ENCODE measurements around the gene CUTA.
A peak's percentile ranks its signal among the peaks of the same experiment; 100 is the strongest.
"Not testable (repeated sequence)": the region's sequence is repeated elsewhere in the genome, so short reads cannot be mapped to it uniquely, and the experiment has no call there.

Gene CUTA

DNA sequence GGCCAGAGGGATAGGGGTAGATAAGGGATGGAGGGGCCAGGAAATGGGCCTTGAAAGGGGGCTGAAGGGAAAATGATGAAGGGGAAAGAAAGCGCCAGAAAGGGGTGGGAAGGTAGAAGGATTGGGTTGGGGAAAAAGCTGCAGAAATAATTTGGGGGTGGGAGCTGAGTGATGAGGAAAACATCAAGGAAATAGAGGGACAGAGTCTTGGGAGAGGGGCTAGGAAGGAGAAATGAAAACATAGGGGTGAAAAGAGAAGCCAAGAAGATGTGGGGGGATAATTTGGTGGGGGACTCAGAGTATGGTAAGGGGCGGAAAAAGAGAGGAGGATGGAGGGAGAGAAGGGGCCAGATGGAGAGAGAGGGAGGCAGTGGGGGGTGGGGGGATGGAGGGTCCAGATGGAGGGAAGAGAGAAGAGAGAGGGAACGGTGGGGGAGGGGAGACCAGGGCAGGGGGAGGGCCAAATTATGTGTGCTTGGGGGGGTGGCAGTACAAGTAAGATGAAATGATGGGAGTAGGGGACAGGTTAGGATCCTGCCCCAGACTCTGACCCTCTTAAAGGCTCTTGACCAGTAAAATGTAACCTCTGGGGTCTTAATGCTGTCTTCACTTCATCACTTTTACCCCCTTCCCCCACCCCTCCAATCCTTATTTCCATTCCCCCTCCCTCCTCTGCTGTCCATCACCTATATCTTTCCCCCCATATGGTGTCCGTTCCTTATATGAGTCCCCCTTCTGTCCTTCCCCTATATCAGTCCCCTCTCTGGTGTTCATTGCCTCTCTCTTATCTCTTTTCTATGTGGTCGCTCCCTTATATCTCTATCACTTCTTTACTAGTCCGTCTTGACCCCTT lies 2.8 kb upstream of the CUTA start:
- DNase-seq = peak; percentile 19

DNA sequence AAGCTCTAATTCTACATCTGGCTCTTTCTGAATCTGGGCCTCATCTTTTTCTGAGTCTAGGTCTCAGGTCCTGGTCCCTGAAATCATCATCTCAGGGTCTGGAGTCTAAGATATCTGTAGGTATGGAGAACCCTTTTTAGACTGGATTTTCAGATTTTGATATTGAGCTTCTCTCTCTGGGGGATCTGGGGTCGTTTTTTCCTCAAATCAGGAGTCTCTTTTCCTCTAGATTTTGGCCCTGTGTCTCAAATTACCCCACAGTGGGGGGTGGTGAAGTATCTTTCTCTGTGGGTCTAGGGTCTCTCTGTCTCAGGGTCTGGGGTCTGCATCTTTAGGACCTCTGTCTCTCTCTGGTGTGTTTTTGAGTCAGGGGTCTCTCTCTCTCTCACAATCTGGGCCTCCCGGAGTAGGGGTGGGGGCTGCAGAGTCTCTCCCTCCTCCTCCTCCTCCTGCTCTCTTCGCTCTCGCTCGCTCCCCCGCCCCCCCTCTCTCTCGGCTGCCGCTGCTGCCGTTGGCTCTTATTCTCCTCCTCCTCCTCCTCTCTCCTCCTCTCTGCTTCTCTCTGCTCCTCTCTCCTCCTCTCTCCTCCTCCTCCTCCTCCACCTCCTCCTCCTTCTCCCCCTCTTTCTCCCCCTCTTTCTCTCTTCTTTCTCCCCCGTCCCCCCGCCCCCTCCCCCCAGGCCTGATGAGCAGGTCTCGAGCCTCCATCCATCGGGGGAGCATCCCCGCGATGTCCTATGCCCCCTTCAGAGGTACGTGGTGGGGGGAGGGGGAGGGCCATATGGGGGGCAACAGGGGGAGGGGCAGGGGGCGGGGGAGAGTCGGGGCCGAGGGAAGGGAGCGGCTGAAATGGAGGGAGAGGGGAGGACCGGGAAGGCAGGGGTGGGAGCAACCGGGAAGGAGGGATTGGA lies 1.9 kb upstream of the CUTA start, which contains the start of gene SYNGAP1:
SYNGAP1 (plus strand) TSS at position 486 of the 911 bp plus-strand sequence; CDS start at position 686, 200 bp downstream.
- DNase-seq = peak; percentile 58

DNA sequence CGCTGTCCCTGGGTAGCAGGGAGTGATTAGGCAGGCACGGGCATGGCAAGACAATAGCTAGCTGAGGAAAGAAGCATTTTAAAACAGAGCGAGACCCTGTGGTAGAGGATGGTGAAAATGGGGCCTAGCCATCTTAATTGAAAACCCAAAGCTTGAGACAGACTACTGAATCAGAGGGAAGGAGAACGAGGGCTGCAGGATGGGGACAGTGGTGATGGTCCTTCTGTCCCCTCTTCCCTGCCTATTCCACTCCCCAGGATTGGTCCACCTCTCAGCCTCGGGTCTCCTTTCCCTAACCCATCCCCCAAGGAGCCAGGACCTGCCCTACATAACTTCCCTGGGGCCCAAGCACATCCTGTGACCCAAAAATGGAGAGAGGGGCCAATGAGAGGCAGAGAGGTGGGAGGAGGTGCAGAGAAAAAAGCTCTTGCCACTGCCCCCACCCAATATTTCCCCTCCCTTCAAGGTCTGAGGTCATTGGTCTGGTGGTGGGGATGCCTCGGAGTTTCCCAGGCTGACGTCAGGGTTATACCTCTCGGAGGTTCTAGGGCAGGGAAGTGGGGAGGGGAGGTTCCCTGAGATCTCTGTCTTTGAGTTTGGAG lies 884 bp upstream of the CUTA start:
- peak; percentile 40 for DNase-seq

DNA sequence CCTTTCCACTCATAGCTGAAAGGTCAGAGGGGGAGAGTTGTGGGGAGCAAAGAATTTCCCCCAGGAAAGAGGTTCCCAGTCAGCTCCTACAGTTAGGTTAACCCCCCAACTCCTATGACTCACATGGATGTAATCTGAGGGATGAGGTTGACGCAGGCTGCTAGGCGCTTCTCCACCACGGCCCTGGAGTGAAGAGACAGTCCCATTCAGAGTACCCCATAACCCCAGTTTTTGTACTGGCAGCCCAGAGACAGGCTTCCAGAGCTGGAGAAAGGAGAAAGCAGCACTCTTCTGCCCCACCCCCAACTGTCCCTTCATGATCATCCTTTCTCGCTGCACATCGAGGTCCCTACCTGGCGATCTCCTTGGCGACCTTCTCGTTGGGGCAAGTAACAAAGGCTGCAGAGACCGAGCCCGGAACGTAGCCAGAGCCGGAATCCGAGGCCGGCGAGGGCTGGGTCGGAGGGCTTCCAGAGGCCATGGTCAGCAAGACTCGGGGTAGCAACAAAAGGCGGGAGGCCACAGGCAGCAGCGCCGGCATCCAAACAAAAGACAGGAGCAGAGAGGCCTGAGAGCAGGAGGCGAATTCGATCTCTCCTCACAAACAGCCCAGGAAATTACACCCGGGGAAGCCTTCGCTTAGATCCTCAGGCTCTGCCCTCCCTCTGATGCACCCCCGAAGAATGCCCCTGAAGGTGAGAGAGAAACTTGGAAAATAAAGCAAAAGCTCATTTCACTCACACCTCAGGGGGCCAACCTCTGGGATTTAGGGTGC lies 592 bp downstream of the CUTA start:
- no peak for DNase-seq

DNA sequence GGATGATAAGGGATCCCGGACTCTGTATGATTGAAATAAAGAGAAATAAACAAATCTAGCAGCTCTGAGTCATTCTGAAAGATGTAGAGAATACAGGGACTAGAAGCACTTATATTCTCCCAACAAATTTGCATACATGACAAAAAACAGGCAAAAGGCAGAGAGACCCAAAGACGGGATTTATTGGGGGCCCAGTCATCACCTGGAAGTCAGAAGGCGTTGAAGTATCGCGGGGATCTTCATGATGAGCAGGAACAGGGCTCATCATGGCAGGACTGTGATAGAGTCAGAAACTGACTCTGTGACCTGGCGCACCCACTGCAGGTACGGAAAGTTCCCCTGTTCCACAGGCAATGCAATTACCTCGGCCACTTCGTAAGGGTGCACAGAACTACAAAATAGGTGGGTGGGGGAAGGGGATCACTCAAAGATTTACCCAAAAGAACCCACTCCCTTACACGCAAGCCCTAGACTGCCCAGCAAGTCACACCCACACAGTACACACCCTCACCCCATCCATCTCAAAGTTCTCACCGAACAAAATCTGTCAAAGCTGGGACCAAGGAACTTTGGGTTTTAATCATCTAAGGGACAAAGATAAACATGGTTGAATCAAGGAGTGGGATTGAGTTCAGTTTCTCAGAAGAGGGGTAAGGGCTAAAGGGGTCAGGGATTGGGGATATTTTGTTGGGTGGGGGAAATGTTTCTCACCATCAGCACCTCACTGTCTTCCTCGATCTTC lies 1.4 kb downstream of the CUTA start:
- no peak for DNase-seq

DNA sequence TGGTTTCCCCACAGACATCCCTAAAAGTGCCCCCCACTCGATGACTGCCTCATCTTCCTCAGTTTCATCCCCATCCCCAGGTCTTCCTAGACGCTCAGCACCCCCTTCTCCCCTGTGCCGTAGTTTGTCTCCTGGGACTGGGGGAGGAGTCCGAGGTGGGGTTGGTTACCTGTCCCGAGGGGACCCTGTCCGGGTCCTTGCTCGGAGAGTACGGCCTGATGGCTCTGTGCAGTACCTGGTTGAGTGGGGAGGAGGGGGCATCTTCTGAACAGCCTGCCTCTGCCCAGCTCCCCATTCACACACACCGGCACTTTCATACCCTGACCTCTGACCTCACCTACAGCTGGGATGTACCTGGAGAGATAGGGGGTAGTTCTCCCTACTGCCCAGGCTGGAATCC lies 2.1 kb downstream of the CUTA start:
- no peak for DNase-seq

DNA sequence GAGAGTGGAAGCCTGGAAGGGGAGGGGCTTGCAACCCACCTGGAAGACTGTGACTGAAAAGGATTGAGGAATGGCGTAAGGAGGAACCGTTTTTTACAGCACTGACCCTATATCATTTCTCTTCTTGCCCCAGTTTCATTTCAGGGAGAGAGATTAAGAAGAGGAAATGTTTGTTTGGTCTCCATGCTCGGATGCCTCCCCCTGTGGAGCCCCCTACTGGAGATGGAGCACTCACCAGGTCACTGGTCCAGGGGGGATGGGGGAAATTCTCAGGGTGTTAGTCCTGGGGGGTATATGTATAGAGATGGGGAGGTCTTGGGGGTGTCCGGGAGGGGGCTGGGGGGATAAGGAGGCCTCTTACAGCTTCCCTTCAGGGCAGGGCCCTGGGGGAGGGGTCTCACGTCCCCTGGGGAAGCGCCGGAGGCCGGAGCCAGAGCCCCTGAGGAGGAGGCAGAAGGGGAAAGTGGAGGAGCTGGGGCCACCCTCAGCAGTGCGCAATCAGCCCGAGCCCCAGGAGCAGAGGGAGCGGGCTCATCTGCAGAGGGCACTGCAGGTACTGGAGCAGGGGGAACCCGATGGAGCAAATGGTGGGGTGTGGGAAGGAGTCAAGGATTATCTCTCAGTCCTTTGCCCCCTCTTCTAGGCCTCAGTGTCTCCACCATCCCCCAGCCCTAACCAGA lies 3.2 kb downstream of the CUTA start:
- no peak for DNase-seq

DNA sequence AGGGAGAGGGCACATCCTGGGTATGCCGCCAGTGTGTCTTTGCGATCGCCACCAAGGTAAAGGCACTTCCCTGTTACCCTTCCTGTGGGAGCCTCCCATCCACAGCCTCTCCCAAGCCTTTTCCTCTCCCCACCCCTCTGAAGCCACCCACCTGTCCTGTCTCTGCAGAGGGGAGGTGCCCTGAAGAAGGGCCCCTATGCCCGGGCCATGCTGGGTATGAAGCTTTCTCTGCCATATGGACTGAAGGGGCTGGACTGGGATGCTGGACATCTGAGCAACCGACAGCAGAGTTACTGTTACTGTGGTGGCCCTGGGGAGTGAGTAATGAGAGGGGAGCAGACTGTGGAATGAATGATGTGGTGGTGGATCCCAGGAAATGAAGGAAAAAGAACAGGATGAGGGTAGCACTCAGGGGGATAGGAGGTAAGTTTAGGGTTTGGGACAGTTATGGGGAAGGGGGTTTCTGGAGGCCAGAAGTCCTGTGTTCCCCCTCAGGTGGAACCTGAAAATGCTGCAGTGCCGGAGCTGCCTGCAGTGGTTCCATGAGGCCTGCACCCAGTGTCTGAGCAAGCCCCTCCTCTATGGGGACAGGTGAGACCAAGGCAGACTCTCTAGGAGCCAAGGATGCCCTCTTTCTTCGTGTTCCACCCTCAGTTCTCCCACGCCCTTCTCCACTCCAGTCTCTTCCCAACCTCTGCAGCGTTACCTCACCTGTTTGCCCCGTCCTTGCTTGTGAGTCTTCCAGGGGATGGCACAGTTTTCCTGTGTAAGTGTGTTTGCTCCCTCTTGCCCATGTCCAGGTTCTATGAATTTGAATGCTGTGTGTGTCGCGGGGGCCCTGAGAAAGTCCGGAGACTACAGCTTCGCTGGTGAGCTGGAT lies 4.4 kb downstream of the CUTA start:
- no peak for DNase-seq

DNA sequence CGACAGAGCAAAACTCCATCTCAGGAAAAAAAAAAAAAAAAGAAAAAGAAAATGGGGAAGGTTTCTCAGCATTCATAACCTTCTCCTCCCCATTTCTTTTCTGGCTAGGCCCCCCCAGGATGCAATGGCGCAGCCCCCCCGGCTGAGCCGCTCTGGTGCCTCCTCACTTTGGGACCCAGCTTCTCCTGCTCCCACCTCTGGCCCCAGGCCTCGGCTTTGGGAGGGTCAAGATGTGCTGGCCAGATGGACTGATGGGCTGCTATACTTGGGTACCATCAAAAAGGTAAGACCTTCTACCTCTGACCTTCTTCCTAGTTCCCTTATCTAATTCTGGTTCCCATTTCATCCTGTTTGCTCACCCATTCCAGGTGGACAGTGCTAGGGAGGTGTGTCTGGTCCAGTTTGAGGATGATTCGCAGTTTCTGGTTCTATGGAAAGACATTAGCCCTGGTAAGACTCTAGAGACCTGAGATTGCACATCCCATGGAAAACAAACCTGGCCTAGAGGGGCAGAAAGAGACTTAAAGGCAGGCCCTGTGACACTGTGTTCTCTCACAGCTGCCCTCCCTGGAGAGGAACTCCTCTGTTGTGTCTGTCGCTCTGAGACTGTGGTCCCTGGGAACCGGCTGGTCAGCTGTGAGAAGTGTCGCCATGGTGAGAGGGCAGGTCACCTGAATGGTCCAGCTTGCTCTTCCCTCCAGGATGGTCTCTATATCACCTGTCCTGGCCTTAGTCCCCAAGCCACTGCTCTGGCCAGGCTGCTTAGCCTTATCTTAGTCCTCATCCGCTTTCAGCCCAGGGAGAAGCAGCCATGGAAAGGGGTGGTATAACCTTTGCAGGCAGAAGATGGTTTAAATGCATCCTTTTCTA lies 5.5 kb downstream of the CUTA start:
- no peak for DNase-seq

DNA sequence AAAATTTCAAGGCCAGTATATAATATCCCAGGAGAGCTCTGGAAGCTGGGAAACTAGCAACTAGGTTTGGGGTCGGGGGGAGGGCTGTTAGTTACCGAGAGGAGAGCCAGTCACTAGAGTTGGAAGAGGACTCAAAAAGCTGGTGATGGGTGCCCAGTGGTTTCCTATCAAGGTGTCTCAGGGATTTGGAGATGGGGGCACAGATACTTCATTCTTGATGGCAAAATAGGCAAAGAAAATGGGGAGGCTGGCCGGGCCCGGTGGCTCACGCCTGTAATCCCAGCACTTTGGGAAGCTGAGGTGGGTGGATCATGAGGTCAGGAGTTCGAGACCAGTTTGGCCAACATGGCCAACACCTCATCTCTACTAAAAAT lies 6.3 kb downstream of the CUTA start:
- DNase-seq = no peak

DNA sequence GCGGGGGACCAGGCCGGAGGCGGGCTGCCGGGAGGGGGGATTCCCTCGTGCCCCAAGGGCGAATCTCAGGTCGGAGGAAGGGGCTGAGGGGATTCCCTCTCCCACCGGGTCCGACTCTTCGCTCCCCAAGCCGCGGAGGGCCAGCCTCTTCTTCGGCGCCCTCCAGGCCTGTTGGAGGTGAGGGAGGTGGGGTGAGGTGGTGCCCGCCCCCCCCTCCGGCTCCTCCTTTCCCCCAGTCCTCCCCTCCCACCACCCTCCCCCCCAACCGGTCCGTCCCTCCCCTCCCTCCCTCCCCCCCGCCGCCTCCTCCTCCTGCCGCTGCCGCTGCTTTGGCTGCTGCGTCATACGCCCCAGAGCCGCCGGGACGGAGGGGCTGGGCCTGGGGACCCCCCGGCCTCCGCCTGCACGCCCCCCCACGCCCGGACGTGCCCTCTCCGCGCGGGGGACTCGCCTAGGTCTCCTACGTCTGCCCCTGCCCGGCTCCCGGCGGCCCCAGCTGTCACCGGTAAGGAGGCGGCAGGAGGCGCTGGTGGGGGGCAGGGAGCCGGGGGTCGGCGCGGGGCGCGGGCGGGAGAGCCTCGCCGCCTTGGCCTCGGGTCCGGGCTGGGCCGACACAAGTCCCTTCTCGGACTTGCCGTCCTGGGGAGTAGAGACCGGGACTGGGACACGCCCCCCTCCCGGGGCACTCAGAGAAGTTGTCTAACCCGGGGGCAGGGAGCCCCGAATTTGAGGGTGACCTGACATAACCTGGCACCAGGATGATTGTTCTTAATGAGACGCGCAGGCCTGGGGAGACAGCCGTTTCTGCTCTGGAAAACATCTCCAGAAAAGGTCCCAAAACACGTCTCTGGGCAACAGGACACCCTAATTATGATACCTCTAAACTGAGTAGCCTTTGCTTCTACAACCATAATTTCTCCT lies 6.9 kb downstream of the CUTA start, which contains the start of gene PHF1:
PHF1 (plus strand) TSS at position 304 of the 921 bp plus-strand sequence. CDS start 1,250 bp downstream, outside the sequence.
- peak; percentile 92 for DNase-seq

DNA sequence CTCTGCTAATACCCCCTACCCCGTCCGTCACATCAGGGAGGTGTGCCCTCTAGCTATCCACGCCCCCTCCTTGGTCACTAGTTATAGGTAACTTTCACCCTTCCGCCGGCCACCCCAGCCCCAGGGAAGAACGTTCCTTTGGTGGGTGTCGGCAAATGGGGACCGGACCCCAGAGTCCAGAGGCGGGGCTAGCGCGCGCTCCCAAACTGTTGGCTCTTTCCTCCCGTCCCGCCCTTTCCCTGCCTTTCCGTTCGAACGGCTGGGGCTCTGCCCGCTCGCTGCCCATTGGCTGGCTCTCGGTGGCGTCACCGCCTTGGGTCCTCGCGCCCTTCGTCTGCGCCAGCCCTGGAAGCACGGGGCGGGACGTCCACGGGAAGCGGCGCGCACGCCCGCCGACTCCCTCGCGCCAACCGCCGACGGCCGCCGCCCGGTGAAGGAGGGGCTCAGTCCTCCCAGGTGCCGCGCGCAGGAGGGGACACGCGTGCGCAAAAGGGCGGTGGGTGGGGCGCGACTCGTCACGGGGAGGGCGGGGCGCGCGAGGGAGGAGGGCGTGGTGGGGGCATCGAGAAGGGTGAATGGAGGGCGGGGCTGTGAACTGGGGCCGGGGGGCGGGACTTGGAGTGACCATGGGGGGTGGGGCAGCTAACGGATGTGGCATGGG lies 7.7 kb downstream of the CUTA start:
- DNase-seq = peak; percentile 97

DNA sequence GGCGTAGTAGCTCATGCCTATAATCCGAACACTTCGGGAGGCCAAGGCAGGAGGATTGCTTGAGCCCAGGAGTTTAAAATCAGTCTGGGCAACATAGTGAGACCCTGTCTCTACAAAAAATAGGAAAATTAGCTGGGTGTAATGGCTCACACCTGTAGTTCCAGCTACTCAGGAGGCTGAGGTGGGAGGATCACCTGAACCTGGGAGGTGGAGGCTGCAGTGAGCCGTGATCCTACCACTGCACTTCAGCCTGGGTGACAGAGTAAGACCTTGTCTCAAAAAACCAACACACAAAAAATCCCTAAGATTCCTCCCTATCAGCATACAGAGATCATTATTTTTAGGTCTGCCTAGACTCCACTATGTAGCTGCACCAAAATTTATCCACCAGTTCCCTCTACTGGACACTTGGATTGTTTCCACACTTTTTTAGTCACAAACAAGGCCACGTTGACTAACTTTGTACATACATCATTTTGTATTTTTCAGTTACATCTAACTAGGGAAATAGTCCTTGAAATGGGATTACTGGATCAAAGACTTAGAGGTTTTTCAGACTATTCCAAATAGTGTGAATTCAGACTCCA lies 10.7 kb downstream of the CUTA start:
- no peak for DNase-seq

DNA sequence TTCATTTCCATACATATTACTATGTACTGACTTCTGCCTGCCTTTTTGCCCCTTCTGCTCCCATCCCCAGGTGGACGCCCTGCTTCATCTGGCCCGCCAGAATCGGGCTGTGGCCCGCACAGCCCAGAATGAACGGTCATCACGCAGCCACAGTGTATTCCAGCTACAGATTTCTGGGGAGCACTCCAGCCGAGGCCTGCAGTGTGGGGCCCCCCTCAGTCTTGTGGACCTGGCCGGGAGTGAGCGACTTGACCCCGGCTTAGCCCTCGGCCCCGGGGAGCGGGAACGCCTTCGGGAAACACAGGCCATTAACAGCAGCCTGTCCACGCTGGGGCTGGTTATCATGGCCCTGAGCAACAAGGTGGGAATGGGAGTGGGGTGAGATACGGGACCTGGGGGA lies 11.8 kb downstream of the CUTA start:
- no peak for DNase-seq

DNA sequence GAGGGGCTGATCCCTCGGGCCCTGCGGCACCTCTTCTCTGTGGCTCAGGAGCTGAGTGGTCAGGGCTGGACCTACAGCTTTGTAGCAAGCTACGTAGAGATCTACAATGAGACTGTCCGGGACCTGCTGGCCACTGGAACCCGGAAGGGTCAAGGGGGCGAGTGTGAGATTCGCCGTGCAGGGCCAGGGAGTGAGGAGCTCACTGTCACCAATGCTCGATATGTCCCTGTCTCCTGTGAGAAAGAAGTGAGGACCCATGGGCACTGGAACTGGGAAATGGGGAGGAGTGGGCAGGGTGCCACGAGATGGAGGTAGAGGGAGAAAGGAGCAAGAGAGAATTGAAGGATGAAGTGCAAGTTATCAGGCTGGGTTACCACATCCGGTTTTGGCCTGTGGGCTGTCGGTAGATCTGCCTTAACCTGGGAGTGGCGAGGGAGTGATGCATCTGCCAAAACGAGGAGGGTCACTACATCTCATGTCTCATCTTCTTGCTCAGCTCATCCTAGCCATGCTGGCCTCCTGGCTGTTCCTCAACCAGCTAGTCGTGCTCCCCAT lies 12.4 kb downstream of the CUTA start:
- DNase-seq = no peak

DNA sequence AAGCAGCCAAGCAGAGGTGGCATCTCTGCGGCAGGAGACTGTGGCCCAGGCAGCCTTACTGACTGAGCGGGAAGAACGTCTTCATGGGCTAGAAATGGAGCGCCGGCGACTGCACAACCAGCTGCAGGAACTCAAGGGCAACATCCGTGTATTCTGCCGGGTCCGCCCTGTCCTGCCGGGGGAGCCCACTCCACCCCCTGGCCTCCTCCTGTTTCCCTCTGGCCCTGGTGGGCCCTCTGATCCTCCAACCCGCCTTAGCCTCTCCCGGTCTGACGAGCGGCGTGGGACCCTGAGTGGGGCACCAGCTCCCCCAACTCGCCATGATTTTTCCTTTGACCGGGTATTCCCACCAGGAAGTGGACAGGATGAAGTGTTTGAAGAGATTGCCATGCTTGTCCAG lies 13.0 kb downstream of the CUTA start:
- no peak for DNase-seq

DNA sequence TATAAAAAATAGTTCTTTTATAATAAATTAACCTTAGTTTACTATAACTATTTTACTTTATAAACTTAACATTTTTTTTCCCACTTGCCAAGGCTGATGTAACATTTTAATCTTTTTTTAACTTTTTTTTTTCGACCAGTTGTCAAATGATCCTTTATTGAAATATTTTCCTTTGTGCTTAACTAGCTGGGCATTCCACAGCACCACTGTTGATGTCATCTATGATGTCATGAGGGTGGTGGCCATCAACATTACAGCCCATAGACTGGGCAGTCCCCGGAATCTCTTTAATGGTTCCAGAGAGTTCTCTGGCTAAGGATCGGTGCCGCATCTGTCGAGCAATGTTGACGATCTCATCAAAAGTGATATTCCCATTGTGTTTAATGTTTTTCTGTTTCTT lies 18.0 kb downstream of the CUTA start:
- DNase-seq = not testable (repeated sequence)
